OCI-LY7 (cell line): ENCODE data around the gene C12orf56. TPM values are rescaled to one million over a fixed set of nuclear protein-coding genes. Genes with fewer than 3 reads are reported as not detected.
A peak's percentile ranks its signal among the peaks of the same experiment; 100 is the strongest.

ENCODE experiments used
- Bru-seq: library from RNA; stranded (reverse); fragments of 400-500 nt; gene quantifications from one replicate; lab custom pipeline; 2021; lab: Mats Ljungman, UMichigan
- BruChase-seq, 2 experiments: library from RNA; stranded (reverse); fragments of 400-500 nt; gene quantifications; one replicate each; lab custom pipeline; 2021; lab: Mats Ljungman, UMichigan
- BruUV-seq: library from RNA; stranded (reverse); fragments of 400-500 nt; replicated peaks from 2 replicates; lab custom pipeline; 2021; lab: Mats Ljungman, UMichigan
- CTCF ChIA-PET: fragments of 300-600 bp; sonication (Branson Sonifier 250); formaldehyde crosslinking; loops from one replicate; lab custom pipeline; 2022; ENCODE audit warnings: antibody characterized with exemption; ENCODE audit not compliant: unreplicated experiment; lab: Charles Lee
- POLR2A ChIA-PET: fragments of 300-600 bp; sonication (Branson Sonifier 250); formaldehyde crosslinking; loops from one replicate; lab custom pipeline; 2022; ENCODE audit warnings: antibody characterized with exemption; lab: Charles Lee
- DNase-seq: peaks from one replicate; pipeline ENCODE4 v3.0.0-alpha.2; 2015; ENCODE audit warnings: low spot score
- H2AFZ ChIP-seq: fragments of 200-600 bp; sonication (generic), shearing (Covaris generic); 2 replicates; pipeline ENCODE4 v1.6.1; 2014; ENCODE audit warnings: mild to moderate bottlenecking, antibody characterized with exemption, low read length, moderate library complexity
- H3K27ac ChIP-seq: fragments of 200-600 bp; sonication (generic); 2 replicates; pipeline ENCODE4 v1.5.1; 2014; ENCODE audit warnings: mixed run types, low read depth, mild to moderate bottlenecking, moderate library complexity, low read length, inconsistent platforms; ENCODE audit not compliant: poor library complexity, severe bottlenecking
- H3K36me3 ChIP-seq: fragments of 200-600 bp; sonication (generic); 2 replicates; pipeline ENCODE4 v1.6.1; 2014; ENCODE audit warnings: mild to moderate bottlenecking, antibody characterized with exemption, low read length, moderate library complexity, mixed read lengths; ENCODE audit not compliant: insufficient read depth
- H3K4me1 ChIP-seq: fragments of 200-600 bp; sonication (generic); 2 replicates; pipeline ENCODE4 v1.5.1; 2014; ENCODE audit warnings: mild to moderate bottlenecking, low read length; ENCODE audit not compliant: insufficient read depth, poor library complexity, severe bottlenecking
- H3K4me2 ChIP-seq: fragments of 200-600 bp; sonication (generic); 2 replicates; pipeline ENCODE4 v1.6.1; 2014; ENCODE audit warnings: mild to moderate bottlenecking, low read length
- H3K4me3 ChIP-seq: fragments of 200-600 bp; sonication (generic); 2 replicates; pipeline ENCODE4 v1.5.1; 2014; ENCODE audit warnings: mild to moderate bottlenecking, low read depth, low read length; ENCODE audit not compliant: poor library complexity, severe bottlenecking
- H3K79me2 ChIP-seq: fragments of 200-600 bp; sonication (generic); 2 replicates; pipeline ENCODE4 v1.6.1; 2016; ENCODE audit warnings: low read depth, mild to moderate bottlenecking, low read length, moderate library complexity, mixed read lengths; ENCODE audit not compliant: insufficient read depth
- H3K9me2 ChIP-seq: fragments of 200-600 bp; sonication (generic); 2 replicates; pipeline ENCODE4 v1.6.1; 2016; ENCODE audit warnings: mild to moderate bottlenecking, low read length, mixed read lengths; ENCODE audit not compliant: insufficient read depth
- H3K9me3 ChIP-seq: fragments of 200-600 bp; sonication (generic); 2 replicates; pipeline ENCODE4 v1.6.1; 2014; ENCODE audit warnings: mild to moderate bottlenecking, mixed run types, low read length, mixed read lengths
- H4K20me1 ChIP-seq: fragments of 200-600 bp; sonication (generic); 2 replicates; pipeline ENCODE4 v1.6.1; 2014; ENCODE audit warnings: mild to moderate bottlenecking, antibody characterized with exemption, low read length, moderate library complexity, mixed read lengths; ENCODE audit not compliant: insufficient read depth
- CTCF ChIP-seq: fragments of 200-600 bp; sonication (generic); conservative IDR thresholded peaks from 2 replicates; pipeline ENCODE4 v1.5.1; 2014; ENCODE audit warnings: mild to moderate bottlenecking, antibody characterized with exemption, low read length, moderate library complexity, mixed read lengths
- EZH2phosphoT487 ChIP-seq: fragments of 200-600 bp; sonication (generic); IDR thresholded peaks from 2 replicates; pipeline ENCODE4 v1.6.1; 2018; ENCODE audit warnings: low read depth, borderline replicate concordance, mild to moderate bottlenecking, mixed run types, antibody characterized with exemption, low read length, moderate library complexity, mixed read lengths
- intact Hi-C: fragments of 100-400 bp; cut with micrococcal nuclease; formaldehyde crosslinking; loops from one replicate; pipeline ENCODE4 v1.10.0; 2022; ENCODE audit not compliant: unreplicated experiment
- long read RNA-seq: library from polyadenylated mRNA; stranded (forward); transcript quantifications from one replicate; pipeline ENCODE4 v2.0.0, GENCODE V29; 2022
- total RNA-seq, 2 experiments: library from RNA; depleted of rRNA in 1 of 2; stranded (reverse); fragments of >200 nt in 1 of 2; shearing (Covaris generic) in 1 of 2; gene quantifications; 2 replicates each; pipeline ENCODE4 v1.2.3, GENCODE V29; 2014 to 2022

The C12orf56 gene
- total RNA-seq (2014; rRNA removed; shearing (Covaris generic)) (not detected in 2 replicates), total RNA-seq (2022) (not detected in 2 replicates), Bru-seq, nascent RNA (percentile 1 among the genes with signal in this experiment), BruChase-seq, experiment 1, labeled RNA remaining after a 6-hour chase (percentile 4 among the genes with signal in this experiment), BruChase-seq, experiment 2, labeled RNA remaining after a 2-hour chase (percentile 6 among the genes with signal in this experiment)
- long read RNA-seq = 0 reads

- Histone ChIP-seq H4K20me1 (no peaks in the 10 kb centered on the region), H2AFZ (no peak within 1 kb of the TSS), H3K9me2 (no peaks in the 10 kb centered on the region), H3K9me3 (no peaks in the 10 kb centered on the region), H3K4me3 (no peak within 1 kb of the TSS), H3K4me1 (no peaks in the 10 kb centered on the region), H3K4me2 (no peak within 1 kb of the TSS), H3K79me2 (no peaks in the 10 kb centered on the region), H3K36me3 (no peaks in the 10 kb centered on the region), H3K27ac (no peak within 1 kb of the TSS)
- TF ChIP-seq EZH2phosphoT487 (no peak), CTCF (no peak)
- intact Hi-C loops = no loop called here
- CTCF ChIA-PET = no interaction called here
- POLR2A ChIA-PET = no interaction called here
- no peak for DNase-seq
- no TSS peak for BruUV-seq
These were observed at the start of gene C12orf56 for GRCh38 chr12:64390275-64390851. TSS of gene C12orf56 (minus strand) at chr12:64390758. CDS start at chr12:64390565, 193 bp downstream.

GRCh38 chr12:64440100-64440499 lies 49.5 kb upstream of the C12orf56 start:
- no peak for TF ChIP-seq EZH2phosphoT487
- TF ChIP-seq CTCF = no peak
- BruUV-seq = no TSS peak
- no peaks in the 10 kb centered on the region for H3K9me3 ChIP-seq
- H3K4me3 ChIP-seq = no peak overlapping the region
- POLR2A ChIA-PET = no interaction called here
- H3K36me3 ChIP-seq = peaks cover 98% of the 10 kb centered on the region
- no peaks in the 10 kb centered on the region for H3K79me2 ChIP-seq
- CTCF ChIA-PET = no interaction called here
- H4K20me1 ChIP-seq = no peaks in the 10 kb centered on the region
- intact Hi-C loops = no loop called here
- no peak for DNase-seq
- H3K4me1 ChIP-seq = peaks cover 5% of the 10 kb centered on the region
- no peaks in the 10 kb centered on the region for H3K9me2 ChIP-seq
- H3K4me2 ChIP-seq = no peak overlapping the region
- no peak overlapping the region for H2AFZ ChIP-seq
- no peak overlapping the region for H3K27ac ChIP-seq

- intact Hi-C loops = no loop called here
- ChIA-PET POLR2A (no interaction called here), CTCF (no interaction called here)
- Histone ChIP-seq H2AFZ (no peak overlapping the region), H3K4me1 (no peaks in the 10 kb centered on the region), H3K9me2 (no peaks in the 10 kb centered on the region), H3K4me2 (no peak overlapping the region), H4K20me1 (no peaks in the 10 kb centered on the region), H3K9me3 (no peaks in the 10 kb centered on the region), H3K4me3 (no peak overlapping the region), H3K79me2 (no peaks in the 10 kb centered on the region), H3K27ac (no peak overlapping the region), H3K36me3 (peaks cover 100% of the 10 kb centered on the region)
- TF ChIP-seq CTCF (no peak), EZH2phosphoT487 (no peak)
- no peak for DNase-seq
- no TSS peak for BruUV-seq
These were observed 43.4 kb upstream of the C12orf56 start for GRCh38 chr12:64433915-64434314.
